ENCODE measurements around the gene MYO3B.

MYO3B gene

DNA sequence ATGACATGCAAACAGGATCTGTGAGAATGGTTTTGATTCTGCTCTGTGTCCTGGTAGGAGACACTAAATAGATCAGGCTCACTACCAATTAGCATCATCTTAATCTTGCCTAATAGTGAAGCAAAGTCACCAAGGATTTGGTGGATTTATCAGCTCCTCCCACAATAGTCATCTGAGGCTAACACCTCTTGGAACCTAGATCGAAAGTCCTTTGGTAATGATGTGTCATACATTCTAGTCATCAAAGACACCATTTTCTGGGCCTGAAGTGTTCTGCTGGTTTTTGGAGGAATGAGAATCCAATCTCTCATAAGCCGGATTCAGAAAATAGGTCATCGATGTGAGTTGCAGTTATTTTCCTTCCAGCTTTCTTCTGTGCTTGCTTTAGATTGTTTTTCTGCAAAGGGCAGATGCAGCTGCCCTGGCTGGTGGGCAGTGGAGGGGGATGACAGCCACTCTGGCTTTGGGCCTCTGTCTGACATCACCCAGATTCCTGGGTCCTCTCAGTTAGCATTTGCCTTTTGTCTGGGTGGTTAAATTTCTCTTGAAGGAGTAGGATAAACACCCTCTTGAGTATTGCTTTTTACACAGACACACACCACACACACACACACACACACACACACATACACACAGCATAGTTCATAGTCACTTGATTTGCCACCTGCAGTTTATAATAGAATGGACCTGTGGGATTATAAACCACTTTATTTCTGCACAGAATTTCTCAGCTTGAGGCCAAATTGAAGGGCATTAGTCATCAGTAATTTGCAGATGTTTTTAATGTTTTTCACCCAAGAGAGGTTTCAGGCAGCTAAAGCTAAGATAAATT is at the start of gene MYO3B:
Gene MYO3B, plus strand, starts transcription at position 198 of the 832 bp plus-strand sequence. Its CDS starts 141 bp downstream, at position 339.
- DNase-seq: no peak

GRCh38 chr2:170139276-170139967 is 38.5 kb upstream of the MYO3B start:
- DNase-seq: no peak

DNA sequence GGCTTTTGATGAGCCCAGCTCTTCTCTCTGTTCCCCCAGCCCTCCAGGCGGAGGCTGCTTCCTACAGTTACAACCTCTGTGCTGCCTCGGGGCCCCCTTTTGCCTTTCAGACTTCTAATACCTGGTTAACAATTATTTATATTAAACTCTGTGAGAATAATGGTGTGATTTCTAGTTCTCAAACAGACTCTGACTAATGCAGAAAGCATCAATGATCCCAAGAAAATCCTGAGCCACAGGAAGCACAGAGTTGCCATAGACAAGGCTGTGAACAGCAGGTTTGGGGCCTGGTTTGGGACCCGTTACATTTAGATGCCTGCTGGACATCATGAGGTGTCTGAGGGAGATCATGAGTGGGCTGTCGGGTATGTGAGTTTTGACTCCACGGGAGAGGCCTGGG is 37.4 kb upstream of the MYO3B start:
- DNase-seq: no peak

DNA sequence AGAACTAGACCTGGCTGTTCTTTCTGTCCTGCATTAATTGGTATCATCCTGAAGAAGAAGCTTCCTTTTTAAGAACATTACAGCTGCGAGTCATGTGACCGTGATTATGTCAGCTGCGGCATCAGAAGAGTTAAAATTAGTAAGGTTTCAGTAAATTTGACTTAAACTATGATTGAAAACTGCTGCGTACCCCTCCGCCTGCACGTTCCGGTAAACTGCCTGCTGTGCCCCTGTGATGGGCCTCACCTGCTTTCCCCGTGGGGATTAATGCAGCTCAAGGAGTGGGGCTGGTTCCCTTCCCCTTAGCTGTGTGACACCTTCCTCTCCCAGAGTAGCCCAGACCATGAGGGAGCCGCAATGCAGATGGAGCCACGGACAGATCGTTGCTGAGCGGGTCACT is 36.1 kb upstream of the MYO3B start:
- no peak for DNase-seq

GRCh38 chr2:170142502-170142901 is 35.4 kb upstream of the MYO3B start:
- DNase-seq: no peak

GRCh38 chr2:170143045-170143717 is 34.8 kb upstream of the MYO3B start:
- no peak for DNase-seq

GRCh38 chr2:170144761-170145160 is 33.2 kb upstream of the MYO3B start:
- DNase-seq: no peak

DNA sequence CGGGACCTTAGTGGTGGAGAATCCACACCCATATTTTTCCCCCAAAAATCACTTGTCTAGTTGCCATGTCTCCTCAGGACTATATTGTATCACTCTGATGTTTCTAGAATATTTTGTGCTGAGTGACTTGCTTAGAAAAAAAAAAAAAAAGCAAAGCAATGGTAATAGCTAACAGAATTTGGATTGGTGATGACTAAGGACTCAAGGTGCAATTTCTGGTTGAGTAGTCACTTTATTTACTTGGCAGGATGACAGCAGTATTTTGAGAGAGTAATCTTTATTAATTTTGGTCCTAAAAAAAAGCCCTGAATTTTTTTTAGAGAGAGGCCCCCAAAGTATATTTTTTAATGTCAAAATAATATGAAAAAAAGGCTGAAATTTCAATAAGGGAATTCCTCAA is 32.8 kb upstream of the MYO3B start:
- DNase-seq: no peak

GRCh38 chr2:170145675-170146432 is 32.1 kb upstream of the MYO3B start:
- no peak for DNase-seq

DNA sequence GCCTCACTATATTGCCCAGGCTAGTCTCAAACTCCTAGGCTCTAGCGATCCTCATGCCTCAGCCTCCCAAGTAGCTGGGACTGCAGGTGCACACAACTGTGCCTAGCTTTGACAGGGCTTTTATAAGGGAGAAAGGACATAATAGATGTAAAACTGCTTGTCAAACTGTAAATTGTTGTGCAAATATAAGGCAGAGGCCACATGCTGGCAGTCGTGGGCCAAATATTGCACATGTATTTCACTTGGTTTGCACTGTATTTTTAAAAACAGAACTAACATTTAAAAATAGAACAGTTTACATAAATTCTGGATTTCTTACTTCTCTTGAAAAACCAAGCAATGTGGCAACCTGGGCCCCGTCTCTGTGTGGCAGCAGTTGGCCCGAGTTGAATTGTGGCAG is 31.2 kb upstream of the MYO3B start:
- no peak for DNase-seq

DNA sequence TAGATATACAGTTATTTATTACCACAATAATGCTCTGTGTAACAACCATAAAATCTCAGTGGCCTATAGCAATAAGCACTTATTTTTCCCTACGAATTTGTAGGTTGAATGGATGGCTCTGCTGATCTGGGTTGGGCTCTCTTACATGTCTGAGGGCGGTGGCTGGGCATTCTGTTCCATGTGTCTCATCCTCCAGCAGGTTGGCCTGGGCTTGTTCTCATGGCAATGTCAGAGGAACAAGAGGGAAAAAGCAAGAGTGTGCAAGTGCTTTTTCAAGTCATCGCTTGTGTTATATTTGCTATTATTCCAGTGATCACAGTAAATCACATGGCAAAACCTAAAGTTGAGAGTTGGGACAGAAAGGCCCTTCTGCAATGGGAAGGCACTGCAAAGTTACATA is 30.4 kb upstream of the MYO3B start:
- DNase-seq: no peak

GRCh38 chr2:170148161-170148560 is 29.8 kb upstream of the MYO3B start:
- no peak for DNase-seq

- DNase-seq: no peak
These were observed 25.5 kb upstream of the MYO3B start for GRCh38 chr2:170152421-170152820.

- no peak for DNase-seq
These were observed 22.8 kb upstream of the MYO3B start for GRCh38 chr2:170155022-170155722.

DNA sequence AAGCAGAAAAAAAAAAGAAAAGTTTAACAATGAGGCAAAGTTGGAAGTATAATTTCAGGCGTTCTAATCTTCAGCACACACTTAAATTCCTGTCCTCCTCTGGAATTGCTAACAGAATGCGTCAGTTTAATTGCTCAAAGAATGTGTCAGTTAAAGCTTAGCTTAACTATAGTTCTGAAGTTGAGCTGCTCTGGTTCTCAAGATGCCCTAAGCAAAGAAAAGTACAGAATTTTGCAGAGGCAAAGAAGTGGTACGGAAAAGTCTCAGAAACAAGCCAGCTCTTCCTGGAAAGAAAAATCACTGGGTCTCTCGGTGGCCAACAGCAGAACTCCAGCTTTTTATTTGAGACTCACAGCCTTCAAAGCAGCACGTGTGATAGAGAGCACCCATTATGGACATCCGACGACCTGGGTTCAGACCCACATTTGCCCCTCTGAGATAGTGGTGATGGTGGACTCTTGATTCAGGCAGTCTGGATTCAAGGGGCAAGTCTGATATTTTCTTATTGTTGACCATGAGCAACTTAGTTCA is 22.2 kb upstream of the MYO3B start:
- no peak for DNase-seq

DNA sequence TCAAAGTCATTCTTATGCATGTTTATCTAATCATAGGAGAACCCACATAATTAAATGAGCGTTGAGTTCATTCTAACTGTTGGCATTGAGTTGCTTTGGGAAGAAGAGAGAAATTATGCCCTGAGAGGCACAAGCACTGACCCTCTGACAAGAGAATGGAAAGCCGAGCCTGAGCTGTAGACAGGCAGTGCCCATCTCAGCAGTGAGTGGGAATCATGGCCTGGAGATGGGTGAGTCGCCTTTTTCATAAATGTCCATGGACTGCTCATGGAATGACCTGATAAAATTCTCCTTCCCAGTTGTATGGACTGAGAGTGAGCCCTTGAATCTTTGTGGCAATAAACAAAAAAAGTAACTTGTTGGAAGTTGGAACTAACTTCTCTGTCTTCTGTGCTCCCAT is 21.4 kb upstream of the MYO3B start:
- DNase-seq: no peak

DNA sequence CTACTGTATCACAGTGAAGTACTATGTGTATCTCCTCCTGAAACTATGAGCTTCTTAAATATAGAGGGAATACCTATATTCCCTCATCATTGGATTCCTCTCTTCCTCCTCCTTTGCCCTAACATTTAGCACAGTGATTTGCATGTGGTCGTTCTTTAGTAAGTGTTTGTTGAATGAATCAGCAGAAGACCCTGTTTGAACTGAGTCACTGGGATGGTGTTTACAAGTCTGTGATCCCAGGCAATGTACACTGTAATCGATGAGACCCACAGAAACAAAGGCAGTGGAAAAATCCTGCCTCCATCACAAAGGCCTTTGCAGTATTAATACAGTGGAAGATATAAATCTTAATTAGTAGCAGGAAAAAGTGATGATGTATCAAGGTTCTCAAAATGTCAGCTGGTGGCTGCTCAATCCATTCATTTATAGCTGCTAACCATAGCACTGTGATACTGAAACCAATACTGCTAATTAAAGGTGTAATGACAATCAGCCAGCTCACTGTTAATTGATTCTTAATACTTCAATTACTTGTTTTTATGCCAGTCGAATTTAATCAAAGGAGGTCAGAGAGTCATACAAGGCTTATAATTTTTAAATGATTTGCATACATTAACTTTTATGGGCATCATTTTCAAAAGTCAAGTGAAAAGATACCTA is 20.8 kb upstream of the MYO3B start:
- DNase-seq: no peak

GRCh38 chr2:170159060-170159459 is 18.9 kb upstream of the MYO3B start:
- DNase-seq: no peak

DNA sequence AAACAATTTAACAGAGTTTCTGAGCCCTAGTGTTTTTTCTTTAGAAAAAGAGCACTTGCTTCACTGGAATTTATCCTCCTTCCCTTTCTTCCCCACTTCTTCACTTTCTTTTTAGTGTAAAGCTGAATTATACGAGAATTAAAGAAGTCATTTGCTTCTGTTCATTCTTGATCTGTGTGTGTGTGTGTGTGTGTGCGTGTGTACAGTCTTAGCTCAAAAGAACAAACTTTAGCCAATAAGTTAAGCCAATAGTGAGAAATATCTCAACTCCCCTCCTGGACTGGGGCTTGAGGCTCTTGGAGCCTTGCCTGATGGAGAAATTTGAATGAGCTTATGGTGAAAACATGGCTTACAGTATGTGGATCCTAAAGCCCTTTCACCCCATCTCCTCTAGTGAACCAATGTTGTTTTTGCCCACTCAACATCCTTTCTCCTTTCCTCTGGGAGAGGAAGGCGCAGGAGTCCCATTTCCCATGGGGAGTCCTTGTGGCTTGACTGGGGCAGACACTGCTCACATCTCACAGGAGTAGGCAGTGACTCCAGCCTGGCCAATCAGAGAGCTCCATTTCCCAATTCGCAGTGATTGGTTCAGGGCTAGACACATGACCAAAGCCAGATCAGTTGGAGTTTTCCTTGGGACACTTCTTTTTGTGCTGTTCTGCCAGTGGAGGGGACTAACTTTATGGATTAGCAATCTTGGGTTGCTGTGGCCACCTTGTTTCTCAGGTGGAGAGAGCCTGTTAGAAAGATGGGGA is 16.3 kb upstream of the MYO3B start:
- DNase-seq: no peak

DNA sequence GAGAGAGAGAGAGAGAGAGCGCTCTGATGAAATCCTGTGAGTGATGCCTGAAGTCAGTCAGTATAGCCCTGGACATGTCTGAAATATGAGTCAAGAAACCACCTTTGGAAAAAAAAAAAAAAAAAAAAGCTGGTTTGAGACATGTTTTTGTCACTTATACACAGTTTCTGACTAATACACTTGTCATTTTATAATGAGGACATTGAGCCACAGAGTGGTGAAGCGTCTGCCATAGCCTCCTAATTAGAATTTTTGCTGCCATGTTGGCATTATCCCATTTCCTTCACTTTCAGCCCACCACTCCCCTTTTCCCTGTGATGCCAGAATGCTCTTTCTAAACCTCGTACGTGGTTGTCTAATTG is 15.7 kb upstream of the MYO3B start:
- DNase-seq: no peak
